ENCODE results near the gene NPAS4. TPM values are rescaled to one million over a fixed set of nuclear protein-coding genes. Genes with fewer than 3 reads are reported as not detected.

The NPAS4 gene
- total and polyA plus RNA-seq, 2 donors from 2014 or later, result 0.19 TPM; not detected in 1

DNA sequence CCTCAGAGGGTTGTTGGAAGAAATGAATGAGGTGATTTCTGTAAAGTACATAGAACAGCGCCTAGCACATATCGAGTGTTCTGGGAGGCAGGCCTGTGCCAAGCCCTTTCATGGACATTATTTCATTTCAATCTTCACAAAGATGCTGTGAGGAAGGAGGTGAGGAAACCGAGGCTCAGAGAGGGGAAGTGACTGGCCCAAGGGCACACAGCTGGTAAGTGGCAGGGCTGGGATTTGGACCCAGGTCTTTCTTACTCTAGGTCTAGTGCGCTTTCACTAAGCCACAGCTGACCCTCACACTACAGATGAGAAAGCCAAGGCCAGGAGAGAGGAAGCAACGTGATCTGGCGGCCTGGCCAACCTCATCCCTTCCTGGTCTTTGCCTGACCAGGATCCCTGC is 47.9 kb downstream of the NPAS4 start:
- intact Hi-C loops (cut with DNase I), result no loop called here
- DNase-seq, result no peak
- H3K27ac ChIP-seq (ENCODE audit: low read depth in 2 of 2, low read length in 2 of 2), result no peak overlapping the region
- TF ChIP-seq, protein P1, sequence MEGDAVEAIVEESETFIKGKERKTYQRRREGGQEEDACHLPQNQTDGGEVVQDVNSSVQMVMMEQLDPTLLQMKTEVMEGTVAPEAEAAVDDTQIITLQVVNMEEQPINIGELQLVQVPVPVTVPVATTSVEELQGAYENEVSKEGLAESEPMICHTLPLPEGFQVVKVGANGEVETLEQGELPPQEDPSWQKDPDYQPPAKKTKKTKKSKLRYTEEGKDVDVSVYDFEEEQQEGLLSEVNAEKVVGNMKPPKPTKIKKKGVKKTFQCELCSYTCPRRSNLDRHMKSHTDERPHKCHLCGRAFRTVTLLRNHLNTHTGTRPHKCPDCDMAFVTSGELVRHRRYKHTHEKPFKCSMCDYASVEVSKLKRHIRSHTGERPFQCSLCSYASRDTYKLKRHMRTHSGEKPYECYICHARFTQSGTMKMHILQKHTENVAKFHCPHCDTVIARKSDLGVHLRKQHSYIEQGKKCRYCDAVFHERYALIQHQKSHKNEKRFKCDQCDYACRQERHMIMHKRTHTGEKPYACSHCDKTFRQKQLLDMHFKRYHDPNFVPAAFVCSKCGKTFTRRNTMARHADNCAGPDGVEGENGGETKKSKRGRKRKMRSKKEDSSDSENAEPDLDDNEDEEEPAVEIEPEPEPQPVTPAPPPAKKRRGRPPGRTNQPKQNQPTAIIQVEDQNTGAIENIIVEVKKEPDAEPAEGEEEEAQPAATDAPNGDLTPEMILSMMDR (IDR thresholded peaks at IDR 0.05; ENCODE audit: borderline replicate concordance, extremely low read depth, insufficient read depth), result no peak
- no peak overlapping the region for H3K9ac ChIP-seq (ENCODE audit: low read length in 3 of 3)
- peaks cover 0 to 8% (median 6%) of the 10 kb centered on the region in 3 donors for H3K4me1 ChIP-seq (ENCODE audit: control insufficient read depth in 2 of 3, insufficient read depth in 2 of 3, low read depth in 1 of 3, low read length in 3 of 3)
- H3K27me3 ChIP-seq (ENCODE audit: control insufficient read depth, insufficient read depth, low read length), result no peaks in the 10 kb centered on the region
- H3K36me3 ChIP-seq (ENCODE audit: control insufficient read depth in 2 of 3, insufficient read depth in 3 of 3, low read length in 3 of 3), result peaks cover 0 to 2% (median 0%) of the 10 kb centered on the region in 3 donors
- H3K9me3 ChIP-seq (ENCODE audit: control insufficient read depth in 2 of 3, insufficient read depth in 1 of 3, low read length in 3 of 3), result no peaks in the 10 kb centered on the region
- no peak overlapping the region for H3K4me3 ChIP-seq (ENCODE audit: low read length in 3 of 3)
- FAIRE-seq, result no peak

DNA sequence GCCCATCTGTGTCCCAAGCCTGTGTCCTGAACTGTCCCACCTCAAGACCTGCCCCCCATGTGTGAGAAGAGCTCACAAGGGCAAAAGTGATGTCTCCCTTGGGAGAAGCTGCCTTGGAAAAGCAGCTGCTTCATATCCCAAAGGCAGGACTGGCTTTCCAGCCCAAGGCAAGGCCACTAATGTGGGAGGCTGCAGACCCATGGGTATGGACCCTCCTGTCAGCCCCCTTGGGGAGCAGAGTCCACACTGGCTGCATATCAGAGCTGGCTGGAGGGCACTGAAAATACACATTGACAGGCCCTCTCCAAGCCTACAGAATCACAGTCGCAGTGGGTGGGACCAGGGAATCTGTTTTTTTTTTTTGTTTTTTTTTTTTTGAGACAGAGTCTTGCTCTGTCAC is 48.6 kb downstream of the NPAS4 start:
- intact Hi-C loops (cut with DNase I), result no loop called here
- H3K36me3 ChIP-seq (ENCODE audit: control insufficient read depth in 2 of 3, insufficient read depth in 3 of 3, low read length in 3 of 3), result peaks cover 0 to 6% (median 5%) of the 10 kb centered on the region in 3 donors
- no peak overlapping the region for H3K27ac ChIP-seq (ENCODE audit: low read depth in 2 of 2, low read length in 2 of 2)

DNA sequence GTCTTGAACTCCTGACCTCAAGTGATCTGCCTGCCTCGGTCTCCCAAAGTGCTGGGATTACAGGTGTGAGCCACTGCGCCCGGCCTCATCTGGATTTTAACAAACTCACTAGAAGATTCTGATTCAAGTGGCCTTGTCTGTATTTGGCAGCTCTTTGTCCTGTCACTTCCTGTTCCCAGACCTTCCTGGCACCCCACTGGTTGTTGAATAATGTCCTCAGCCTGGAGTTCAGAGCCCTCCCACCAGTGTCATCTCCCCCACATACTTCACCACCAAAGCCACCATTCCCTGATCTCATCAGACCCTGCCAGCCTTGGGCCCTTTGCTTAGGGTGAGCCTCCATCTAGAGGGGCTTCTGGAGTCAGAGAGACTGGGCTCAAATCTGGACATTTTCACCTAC is 49.2 kb downstream of the NPAS4 start:
- no peak for DNase-seq
- Histone ChIP-seq H3K9ac (ENCODE audit: low read length in 3 of 3) (no peak overlapping the region), H3K36me3 (ENCODE audit: control insufficient read depth in 2 of 3, insufficient read depth in 3 of 3, low read length in 3 of 3) (peaks cover 0 to 6% (median 5%) of the 10 kb centered on the region in 3 donors), H3K4me1 (ENCODE audit: control insufficient read depth in 2 of 3, insufficient read depth in 2 of 3, low read depth in 1 of 3, low read length in 3 of 3) (peaks cover 0 to 8% (median 6%) of the 10 kb centered on the region in 3 donors), H3K9me3 (ENCODE audit: control insufficient read depth in 2 of 3, insufficient read depth in 1 of 3, low read length in 3 of 3) (no peaks in the 10 kb centered on the region), H3K27me3 (ENCODE audit: control insufficient read depth, insufficient read depth, low read length) (no peaks in the 10 kb centered on the region), H3K27ac (ENCODE audit: low read depth in 2 of 2, low read length in 2 of 2) (no peak overlapping the region), H3K4me3 (ENCODE audit: low read length in 3 of 3) (no peak overlapping the region)
- no peak for FAIRE-seq
- TF ChIP-seq, protein P1 (IDR thresholded peaks at IDR 0.05; ENCODE audit: borderline replicate concordance, extremely low read depth, insufficient read depth), result no peak
- intact Hi-C loops (cut with DNase I), result no loop called here

More for the DNA sequence above, 48.6 kb downstream of the NPAS4 start:
- FAIRE-seq, result no peak
- TF ChIP-seq, protein P1 (IDR thresholded peaks at IDR 0.05; ENCODE audit: borderline replicate concordance, extremely low read depth, insufficient read depth), result no peak
- peak in 1 of 5 donors; percentile 72 for DNase-seq
- no peaks in the 10 kb centered on the region for H3K9me3 ChIP-seq (ENCODE audit: control insufficient read depth in 2 of 3, insufficient read depth in 1 of 3, low read length in 3 of 3)
- H3K27me3 ChIP-seq (ENCODE audit: control insufficient read depth, insufficient read depth, low read length), result no peaks in the 10 kb centered on the region
- H3K4me3 ChIP-seq (ENCODE audit: low read length in 3 of 3), result no peak overlapping the region
- H3K9ac ChIP-seq (ENCODE audit: low read length in 3 of 3), result no peak overlapping the region
- H3K4me1 ChIP-seq (ENCODE audit: control insufficient read depth in 2 of 3, insufficient read depth in 2 of 3, low read depth in 1 of 3, low read length in 3 of 3), result peaks cover 0 to 8% (median 6%) of the 10 kb centered on the region in 3 donors

DNA sequence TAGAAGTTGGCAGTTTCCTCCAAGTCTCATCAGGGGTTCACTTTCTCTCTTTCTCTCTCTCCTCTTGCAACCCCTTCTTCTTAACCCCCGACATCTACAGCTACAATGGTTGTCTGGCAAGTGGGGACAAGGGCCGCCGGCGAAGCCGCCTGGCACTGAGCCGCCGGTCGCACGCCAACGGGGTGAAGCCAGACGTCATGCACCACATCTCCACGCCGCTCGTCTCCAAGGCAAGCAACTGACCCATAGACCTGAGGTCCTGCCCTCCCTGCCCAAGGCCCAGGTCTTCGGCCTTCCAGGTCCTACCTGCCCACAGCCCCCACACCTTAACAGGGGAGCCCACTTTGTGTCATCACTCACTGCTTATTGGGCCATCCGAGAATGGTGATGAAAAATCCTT is 50.3 kb downstream of the NPAS4 start:
- FAIRE-seq (no peak), DNase-seq (peak in 1 of 5 donors; percentile 70)
- intact Hi-C loops (cut with DNase I), result no loop called here
- Histone ChIP-seq H3K4me1 (ENCODE audit: control insufficient read depth in 2 of 3, insufficient read depth in 2 of 3, low read depth in 1 of 3, low read length in 3 of 3) (peaks cover 0 to 8% (median 6%) of the 10 kb centered on the region in 3 donors), H3K9ac (ENCODE audit: low read length in 3 of 3) (no peak overlapping the region), H3K27me3 (ENCODE audit: control insufficient read depth, insufficient read depth, low read length) (no peaks in the 10 kb centered on the region), H3K9me3 (ENCODE audit: control insufficient read depth in 2 of 3, insufficient read depth in 1 of 3, low read length in 3 of 3) (no peaks in the 10 kb centered on the region), H3K36me3 (ENCODE audit: control insufficient read depth in 2 of 3, insufficient read depth in 3 of 3, low read length in 3 of 3) (peaks cover 0 to 6% (median 5%) of the 10 kb centered on the region in 3 donors), H3K27ac (ENCODE audit: low read depth in 2 of 2, low read length in 2 of 2) (no peak overlapping the region), H3K4me3 (ENCODE audit: low read length in 3 of 3) (no peak overlapping the region)
- TF ChIP-seq, protein P1 (IDR thresholded peaks at IDR 0.05; ENCODE audit: borderline replicate concordance, extremely low read depth, insufficient read depth), result no peak

All from kidney (tissue), 14 donors.